Psoas muscle (tissue), 8 donors: ENCODE measurements around the gene HIBADH. TPM values are rescaled to one million over a fixed set of nuclear protein-coding genes. Genes with fewer than 3 reads are reported as not detected.

Experiments used
- ATAC-seq, 4 donors: fragments of 200-7000 bp; cut with Tn5 transposase; one replicate each; pipeline ENCODE4 v1.9.1; 2020; ENCODE audit warnings: moderate library complexity in 3 of 4, mild to moderate bottlenecking in 2 of 4
- DNase-seq, 2 donors: peaks; one replicate each; pipeline ENCODE4 v3.0.0-alpha.2; 2020
- H3K27ac ChIP-seq: fragments of 200-600 bp; one replicate; pipeline ENCODE4 v1.8.0; 2022
- H3K27me3 ChIP-seq, 3 donors: fragments of 200-600 bp in 1 of 3; one replicate each; pipeline versions ENCODE4 v1.6.1 to v1.8.0; 2013 to 2022; ENCODE audit warnings: low read length in 2 of 3, mild to moderate bottlenecking in 2 of 3, moderate library complexity in 1 of 3; ENCODE audit not compliant: insufficient read depth in 3 of 3
- H3K36me3 ChIP-seq, 2 donors: fragments of 200-600 bp in 1 of 2; one replicate each; pipeline versions ENCODE4 v1.6.1 to v1.8.0; 2013 to 2022; ENCODE audit warnings: low read depth in 1 of 2, mild to moderate bottlenecking in 1 of 2, moderate library complexity in 1 of 2; ENCODE audit not compliant: insufficient read depth in 1 of 2
- H3K4me1 ChIP-seq: fragments of 200-600 bp; one replicate; pipeline ENCODE4 v1.8.0; 2022
- H3K4me3 ChIP-seq: fragments of 200-600 bp; one replicate; pipeline ENCODE4 v1.8.0; 2022; ENCODE audit warnings: mild to moderate bottlenecking
- H3K9me3 ChIP-seq: fragments of 200-600 bp; one replicate; pipeline ENCODE4 v1.8.0; 2022
- WGBS, 3 donors: extraction: QIAGEN DNeasy Blood & Tissue Kit; methylation state at CpG; one replicate each; pipeline versions ENCODE4 v1.1.6 to v1.1.7; 2013; 5-methylcytosine and 5-hydroxymethylcytosine counted together
- intact Hi-C, 2 donors: fragments of 100-400 bp; cut with DNase I; formaldehyde crosslinking; loops; one replicate each; pipeline versions ENCODE4 v1.11.0 to v1.14.2; 2022
- polyA plus RNA-seq, 3 donors: library from polyadenylated mRNA; stranded (reverse); fragments of 200-250 nt; gene quantifications; one replicate each; pipeline ENCODE4 v1.2.3, GENCODE V29; 2013
- total RNA-seq, 4 donors: library from RNA; stranded (reverse); fragmentation: NEBNext Ultra II Directional in 2 of 4; extraction: Animal tissue kit (Norgen Biotek cat#: 25700) in 2 of 4; gene quantifications; one replicate each; pipeline versions ENCODE4 v1.2.1 to v1.2.4, GENCODE V29; 2021 to 2023
- TF ChIP-seq, protein P1 (sequence below): fragments of 200-600 bp; IDR thresholded peaks from one replicate; pipeline ENCODE4 v1.8.0; 2022; ENCODE audit warnings: antibody characterized with exemption
- donor health status: healthy with polysubstance abuse.
- donor health status: DM: no; HTN: no; CAD: no; lungs with moderate emphysema.
- donor health status: Bipolar disorder and iron deficiency.
- donor health status: healthy.
- donor health status: DM: yes; HTN: yes; CAD: no.
- donor health status: DM: no; HTN: no; CAD: no.
- donor health status: DM: no; HTN: no; CAD: no.
- donor health status: DM: yes; HTN: yes; CAD: no.

Gene HIBADH
- total and polyA plus RNA-seq, 7 donors = 25.2 to 67.7 (median 44.5) TPM

DNA sequence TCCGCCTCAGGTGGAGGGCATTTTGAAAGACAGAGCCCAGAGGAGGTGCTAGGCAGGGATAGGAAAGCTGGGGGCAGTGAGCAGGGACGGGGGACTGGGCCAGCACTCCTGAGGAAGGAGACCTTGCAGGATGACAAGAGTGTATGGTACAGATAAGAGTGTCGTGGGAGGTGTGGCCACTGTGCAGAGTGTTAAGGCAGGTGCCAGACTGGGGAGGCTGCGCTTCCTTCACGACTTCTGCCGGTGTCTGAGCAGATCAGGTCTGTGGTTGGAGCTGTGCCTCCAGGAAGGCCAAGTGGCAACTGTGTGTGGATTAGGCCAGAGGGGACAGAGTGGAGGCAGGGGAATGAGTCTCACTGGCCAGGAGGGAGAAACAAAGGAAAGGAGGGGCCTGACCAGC lies 161.7 kb downstream of the HIBADH start:
- intact Hi-C loops = no loop called here
- Histone ChIP-seq H3K27me3 (no peaks in the 10 kb centered on the region), H3K9me3 (no peaks in the 10 kb centered on the region), H3K36me3 (no peaks in the 10 kb centered on the region), H3K4me1 (no peaks in the 10 kb centered on the region), H3K27ac (no peak overlapping the region), H3K4me3 (no peak overlapping the region)
- WGBS, 3 donors = 84 to 86% (median 84%) methylated on average over 6 of the region's 6 CpGs
- ATAC-seq (no peak), DNase-seq (no peak)
- TF ChIP-seq, protein P1, sequence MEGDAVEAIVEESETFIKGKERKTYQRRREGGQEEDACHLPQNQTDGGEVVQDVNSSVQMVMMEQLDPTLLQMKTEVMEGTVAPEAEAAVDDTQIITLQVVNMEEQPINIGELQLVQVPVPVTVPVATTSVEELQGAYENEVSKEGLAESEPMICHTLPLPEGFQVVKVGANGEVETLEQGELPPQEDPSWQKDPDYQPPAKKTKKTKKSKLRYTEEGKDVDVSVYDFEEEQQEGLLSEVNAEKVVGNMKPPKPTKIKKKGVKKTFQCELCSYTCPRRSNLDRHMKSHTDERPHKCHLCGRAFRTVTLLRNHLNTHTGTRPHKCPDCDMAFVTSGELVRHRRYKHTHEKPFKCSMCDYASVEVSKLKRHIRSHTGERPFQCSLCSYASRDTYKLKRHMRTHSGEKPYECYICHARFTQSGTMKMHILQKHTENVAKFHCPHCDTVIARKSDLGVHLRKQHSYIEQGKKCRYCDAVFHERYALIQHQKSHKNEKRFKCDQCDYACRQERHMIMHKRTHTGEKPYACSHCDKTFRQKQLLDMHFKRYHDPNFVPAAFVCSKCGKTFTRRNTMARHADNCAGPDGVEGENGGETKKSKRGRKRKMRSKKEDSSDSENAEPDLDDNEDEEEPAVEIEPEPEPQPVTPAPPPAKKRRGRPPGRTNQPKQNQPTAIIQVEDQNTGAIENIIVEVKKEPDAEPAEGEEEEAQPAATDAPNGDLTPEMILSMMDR = no peak

DNA sequence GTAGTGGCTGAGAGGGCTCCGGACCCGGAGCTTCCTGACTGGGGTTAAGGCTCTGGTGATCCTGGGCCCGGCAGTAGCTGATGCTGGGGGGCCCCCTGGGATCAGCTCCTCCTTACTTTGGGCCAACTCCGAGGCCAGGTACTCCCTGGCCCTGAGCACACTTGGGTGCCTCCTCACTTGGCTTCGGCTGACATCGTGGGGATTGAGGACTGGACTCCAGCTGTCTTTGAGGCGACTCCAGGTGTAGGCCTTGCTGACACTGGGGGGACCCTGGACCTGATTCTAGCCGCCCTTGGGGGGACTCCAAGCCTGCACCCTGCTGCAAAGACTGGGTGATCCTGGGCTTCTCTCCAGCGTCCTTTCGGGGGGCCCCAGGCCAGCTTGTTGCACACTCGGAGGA lies 170.5 kb downstream of the HIBADH start:
- no peak overlapping the region for H3K27ac ChIP-seq
- DNase-seq (no peak), ATAC-seq (no peak)
- intact Hi-C loops = no loop called here
- TF ChIP-seq, protein P1 = no peak
- H3K4me3 ChIP-seq = no peak overlapping the region
- 91 to 95% (median 95%) methylated on average over 11 of the region's 11 CpGs for WGBS, 3 donors
- no peaks in the 10 kb centered on the region for H3K27me3 ChIP-seq
- H3K4me1 ChIP-seq = no peaks in the 10 kb centered on the region
- no peaks in the 10 kb centered on the region for H3K9me3 ChIP-seq
- H3K36me3 ChIP-seq = no peaks in the 10 kb centered on the region

DNA sequence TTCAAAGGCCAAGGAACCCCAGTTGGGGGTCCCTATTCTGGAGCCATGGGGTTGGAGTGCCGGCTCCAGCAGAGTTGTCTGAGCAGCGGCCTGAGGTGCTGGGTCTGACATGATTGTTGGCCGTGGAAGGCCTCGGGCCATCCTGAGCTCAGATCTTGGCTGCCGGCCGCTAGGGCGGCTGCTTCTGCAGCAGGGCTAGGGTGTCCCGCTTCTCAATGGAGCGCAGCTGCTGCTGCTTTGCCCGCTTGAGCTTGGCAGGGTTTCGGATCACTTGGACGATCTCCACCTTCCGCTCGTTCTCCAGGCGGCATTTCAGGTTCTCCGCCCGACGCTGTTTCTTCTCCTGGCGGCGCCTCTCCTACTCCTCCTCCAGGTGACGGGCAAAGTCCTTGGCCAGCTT lies 171.1 kb downstream of the HIBADH start:
- TF ChIP-seq, protein P1 = no peak
- no peak overlapping the region for H3K27ac ChIP-seq
- WGBS, 3 donors = 88 to 92% (median 91%) methylated on average over 19 to 21 of the region's 21 CpGs
- intact Hi-C loops = no loop called here
- ATAC-seq (no peak), DNase-seq (no peak)
- H3K36me3 ChIP-seq = no peaks in the 10 kb centered on the region
- no peaks in the 10 kb centered on the region for H3K4me1 ChIP-seq
- no peaks in the 10 kb centered on the region for H3K27me3 ChIP-seq
- no peak overlapping the region for H3K4me3 ChIP-seq
- H3K9me3 ChIP-seq = no peaks in the 10 kb centered on the region

DNA sequence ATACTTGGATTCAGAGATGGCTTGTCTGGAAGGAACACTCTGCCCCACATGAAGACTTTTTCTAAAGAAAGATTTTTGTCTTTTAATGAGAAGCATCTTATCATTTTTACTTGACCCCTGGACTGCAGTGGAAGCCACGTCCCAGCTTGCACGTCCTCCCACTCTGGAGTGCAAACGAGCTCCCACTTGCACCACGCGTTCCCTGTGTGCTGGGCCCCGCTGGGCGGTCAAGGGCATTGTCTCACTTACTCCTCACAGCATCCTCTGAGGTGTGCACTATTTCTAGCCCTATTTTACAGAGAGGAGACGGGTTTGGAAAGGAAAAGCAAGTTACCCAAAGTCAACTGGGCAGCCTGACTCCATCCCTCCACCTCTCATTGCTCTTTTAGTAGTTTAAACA lies 175.2 kb downstream of the HIBADH start:
- ATAC-seq = no peak
- TF ChIP-seq, protein P1 = no peak
- Histone ChIP-seq H3K36me3 (no peaks in the 10 kb centered on the region), H3K27ac (no peak overlapping the region), H3K27me3 (no peaks in the 10 kb centered on the region), H3K9me3 (no peaks in the 10 kb centered on the region), H3K4me3 (no peak overlapping the region), H3K4me1 (no peaks in the 10 kb centered on the region)
- no peak for DNase-seq
- 76 to 81% (median 79%) methylated on average over 8 of the region's 8 CpGs for WGBS, 3 donors
- intact Hi-C loops = no loop called here

DNA sequence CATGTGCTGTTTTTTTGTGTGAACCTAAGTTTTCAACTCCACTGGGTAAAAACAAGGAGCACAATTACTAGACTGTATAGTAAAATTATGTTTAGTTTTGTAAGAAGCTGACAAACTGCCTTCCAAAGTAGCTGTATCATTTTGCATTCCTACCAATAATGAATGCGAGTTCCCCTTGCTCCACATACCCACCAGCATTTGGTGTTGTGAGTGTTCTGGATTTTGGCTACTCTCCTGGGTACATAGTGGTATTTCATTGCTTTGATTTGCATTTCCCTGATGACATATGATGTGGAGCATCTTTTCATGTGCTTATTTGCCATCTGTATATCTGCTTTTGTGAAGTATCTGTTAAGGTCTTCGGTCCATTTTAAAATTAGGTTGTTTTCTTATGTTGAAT lies 178.2 kb downstream of the HIBADH start:
- 80 to 88% (median 82%) methylated on average over 2 of the region's 2 CpGs for WGBS, 3 donors

More for the DNA sequence above, 178.2 kb downstream of the HIBADH start:
- Histone ChIP-seq H3K4me3 (no peak overlapping the region), H3K36me3 (no peaks in the 10 kb centered on the region), H3K27me3 (no peaks in the 10 kb centered on the region), H3K4me1 (no peaks in the 10 kb centered on the region), H3K9me3 (no peaks in the 10 kb centered on the region), H3K27ac (no peak overlapping the region)
- intact Hi-C loops = no loop called here
- ATAC-seq (no peak), DNase-seq (no peak)
- TF ChIP-seq, protein P1 = no peak
